ENCODE results near the gene NEDD8. TPM values are rescaled to one million over a fixed set of nuclear protein-coding genes. Genes with fewer than 3 reads are reported as not detected.
A peak's percentile ranks its signal among the peaks of the same experiment; 100 is the strongest.

The NEDD8 gene
- total RNA-seq, 1 donor from 2014 or later: 191 TPM

DNA sequence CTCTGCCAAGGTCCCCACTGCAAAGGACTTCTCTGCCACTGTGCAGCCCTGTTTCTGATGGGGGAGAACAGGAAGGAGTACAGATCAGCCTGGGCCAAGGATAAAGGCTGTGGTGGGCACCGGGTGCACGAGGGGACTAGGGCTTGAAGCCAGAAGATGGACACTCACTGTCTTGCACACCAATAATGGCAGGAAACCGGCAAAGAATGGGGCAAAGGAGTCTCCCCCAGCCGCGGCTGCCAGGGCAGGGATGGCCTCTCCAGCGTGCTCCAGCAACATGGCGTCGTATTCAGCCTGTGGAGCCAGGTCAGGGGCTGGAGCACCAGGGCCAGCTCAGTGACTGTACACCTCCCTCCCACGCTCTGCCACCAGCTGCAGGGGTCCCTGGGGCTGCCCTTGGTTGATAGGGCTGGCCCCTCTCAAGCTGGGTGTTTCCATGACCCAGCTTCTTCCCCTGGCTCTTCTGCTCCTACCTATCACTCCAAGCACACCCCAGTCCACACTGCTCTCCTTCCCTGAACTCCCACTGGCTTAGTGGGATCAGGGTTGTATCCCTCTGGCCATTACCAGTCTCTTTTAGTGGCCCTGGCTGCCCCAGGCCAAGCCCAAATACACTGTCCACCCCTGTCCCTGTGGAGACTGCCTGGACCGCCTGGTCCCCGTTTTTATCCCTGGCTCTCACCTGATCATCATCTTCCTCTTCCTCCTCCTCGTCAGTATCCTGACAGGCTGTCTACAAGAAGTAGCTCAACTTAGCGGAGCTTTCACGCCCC, 49.9 kb downstream of the NEDD8 start:
- DNase-seq (ENCODE audit: low read depth, low spot score): no peak
- Mint-ChIP-seq H3K36me3 (ENCODE audit: low read depth) (peaks cover 6% of the 10 kb centered on the region), H3K27ac (ENCODE audit: unreplicated experiment) (no peak overlapping the region), H3K4me1 (peaks cover 7% of the 10 kb centered on the region), H3K27me3 (ENCODE audit: low read depth) (peaks cover 2% of the 10 kb centered on the region), H3K9me3 (no peaks in the 10 kb centered on the region), H3K4me3 (peak overlapping the region; percentile 51)
- TF ChIP-seq CTCF (conservative IDR thresholded peaks at IDR 0.05): no peak

DNA sequence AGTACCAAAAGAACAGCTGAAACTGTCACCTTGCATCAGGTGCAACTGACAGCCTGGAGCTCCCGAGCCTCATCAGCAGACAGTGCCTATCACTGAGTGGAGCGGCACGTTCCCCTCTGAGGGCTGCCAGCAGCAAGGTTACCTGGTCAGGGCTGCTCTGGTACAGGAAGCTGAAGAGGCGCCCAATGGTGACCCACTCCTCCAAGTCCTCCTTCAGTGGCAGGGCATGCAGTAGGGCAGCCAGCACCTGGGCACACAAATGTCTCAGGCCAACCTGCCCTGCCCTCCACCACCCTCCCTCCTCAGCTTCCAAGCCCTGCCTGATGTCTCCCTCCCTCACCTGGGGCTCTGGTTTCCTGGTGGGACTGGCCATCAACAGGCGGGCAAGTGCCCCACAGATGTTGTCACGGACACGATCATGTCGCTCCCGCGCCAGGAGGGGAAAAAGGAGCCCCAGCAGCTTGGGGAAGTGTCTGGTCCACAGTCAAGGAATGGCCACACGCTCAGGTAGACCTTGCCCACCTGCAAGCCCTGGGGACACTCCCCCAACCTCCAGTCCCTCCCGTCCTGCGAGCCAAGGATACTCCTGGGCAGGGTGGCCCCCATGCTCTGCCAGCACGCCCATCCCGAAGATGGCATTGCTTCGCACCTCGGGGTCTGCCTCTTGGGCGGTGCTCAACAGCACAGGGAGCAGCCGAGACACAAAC, 50.6 kb downstream of the NEDD8 start:
- Mint-ChIP-seq H3K4me1 (peaks cover 4% of the 10 kb centered on the region), H3K36me3 (ENCODE audit: low read depth) (peaks cover 6% of the 10 kb centered on the region), H3K9me3 (no peaks in the 10 kb centered on the region), H3K4me3 (peak overlapping the region; percentile 70), H3K27ac (ENCODE audit: unreplicated experiment) (no peak overlapping the region), H3K27me3 (ENCODE audit: low read depth) (peaks cover 2% of the 10 kb centered on the region)
- no peak for TF ChIP-seq CTCF (conservative IDR thresholded peaks at IDR 0.05)
- DNase-seq (ENCODE audit: low read depth, low spot score): no peak

GRCh38 chr14:24179961-24180796, 52.0 kb downstream of the NEDD8 start:
- Mint-ChIP-seq H3K4me3 (peak overlapping the region; percentile 70), H3K9me3 (no peaks in the 10 kb centered on the region), H3K27ac (ENCODE audit: unreplicated experiment) (no peak overlapping the region), H3K27me3 (ENCODE audit: low read depth) (peaks cover 2% of the 10 kb centered on the region), H3K4me1 (peaks cover 4% of the 10 kb centered on the region), H3K36me3 (ENCODE audit: low read depth) (peaks cover 6% of the 10 kb centered on the region)
- DNase-seq (ENCODE audit: low read depth, low spot score): no peak
- no peak for TF ChIP-seq CTCF (conservative IDR thresholded peaks at IDR 0.05)

DNA sequence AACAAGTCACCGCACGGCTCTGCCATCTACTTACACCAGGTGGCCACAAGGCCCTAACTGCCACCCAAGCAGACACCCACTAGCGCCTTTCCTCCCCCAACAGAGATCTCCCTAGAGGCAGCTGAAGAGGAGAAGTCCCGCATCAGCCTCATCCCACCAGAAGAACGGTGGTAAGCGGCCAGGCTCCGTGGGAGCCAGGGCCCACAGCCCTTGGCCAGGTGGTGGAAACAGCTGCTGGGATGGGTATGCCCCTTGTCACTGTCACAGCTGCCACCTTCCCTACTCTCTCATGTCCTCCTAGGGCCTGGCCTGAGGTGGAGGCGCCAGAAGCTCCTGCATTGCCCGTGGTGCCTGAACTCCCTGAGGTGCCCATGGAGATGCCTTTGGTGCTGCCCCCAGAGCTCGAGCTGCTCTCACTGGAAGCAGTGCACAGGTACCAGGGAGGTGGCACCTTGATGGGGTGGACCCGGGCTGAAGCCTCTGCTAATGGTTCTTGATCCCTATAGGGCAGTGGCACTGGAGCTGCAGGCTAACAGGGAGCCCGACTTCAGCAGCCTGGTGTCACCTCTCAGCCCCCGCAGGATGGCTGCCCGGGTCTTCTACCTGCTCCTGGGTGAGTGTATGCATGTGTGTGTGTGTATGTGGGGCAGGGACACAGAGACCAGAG, 52.7 kb downstream of the NEDD8 start:
- H3K9me3 Mint-ChIP-seq: no peaks in the 10 kb centered on the region
- DNase-seq (ENCODE audit: low read depth, low spot score): no peak
- H3K4me1 Mint-ChIP-seq: peaks cover 8% of the 10 kb centered on the region
- H3K27me3 Mint-ChIP-seq (ENCODE audit: low read depth): peaks cover 2% of the 10 kb centered on the region
- peak overlapping the region; percentile 72 for H3K4me3 Mint-ChIP-seq
- TF ChIP-seq CTCF (conservative IDR thresholded peaks at IDR 0.05): no peak
- no peak overlapping the region for H3K27ac Mint-ChIP-seq (ENCODE audit: unreplicated experiment)
- peaks cover 10% of the 10 kb centered on the region for H3K36me3 Mint-ChIP-seq (ENCODE audit: low read depth)
